Measurements from ENCODE around the gene ARMC5.
A peak's percentile ranks its signal among the peaks of the same experiment; 100 is the strongest.

ARMC5 gene

GRCh38 chr16:31458073-31458843 is 1.0 kb upstream of the ARMC5 start (continued):
- TF ChIP-seq POU6F1 (CRISPR knock-in tag; IDR thresholded peaks at IDR 0.05; ENCODE audit: borderline replicate concordance, low read depth) (no peak), ZFP30 (CRISPR knock-in tag; IDR thresholded peaks at IDR 0.05) (no peak)

- peak; percentile 82 for ATAC-seq
- TF ChIP-seq ZNF70 (CRISPR knock-in tag; IDR thresholded peaks at IDR 0.05), result no peak
- 0 out of 2 replicates have a peak, but pooled peaks have one; percentile 27 for TF ChIP-seq CSRNP3 (CRISPR knock-in tag; IDR thresholded peaks at IDR 0.05)
These were observed 633 bp downstream of the ARMC5 start for GRCh38 chr16:31459687-31460581.

GRCh38 chr16:31460582-31461002 is 1.3 kb downstream of the ARMC5 start:
- peak; percentile 6 for ATAC-seq
- TF ChIP-seq TSHZ2 (CRISPR knock-in tag; IDR thresholded peaks at IDR 0.05) (no peak), CSRNP3 (CRISPR knock-in tag; IDR thresholded peaks at IDR 0.05) (no peak), ZFP30 (CRISPR knock-in tag; IDR thresholded peaks at IDR 0.05) (no peak), CREB5 (CRISPR knock-in tag; IDR thresholded peaks at IDR 0.05; ENCODE audit: low read depth) (no peak), ISL1 (CRISPR knock-in tag; IDR thresholded peaks at IDR 0.05) (no peak)

- ATAC-seq, result no peak
- TF ChIP-seq ZC3H10 (CRISPR knock-in tag; IDR thresholded peaks at IDR 0.05) (no peak), PPARA (CRISPR knock-in tag; IDR thresholded peaks at IDR 0.05; ENCODE audit: borderline replicate concordance) (no peak), ZFP3 (CRISPR knock-in tag; IDR thresholded peaks at IDR 0.05) (no peak), CSDC2 (CRISPR knock-in tag; IDR thresholded peaks at IDR 0.05) (no peak)
These were observed 2.1 kb downstream of the ARMC5 start for GRCh38 chr16:31461201-31461920.
